ENCODE results near the gene KCTD16. TPM values are rescaled to one million over a fixed set of nuclear protein-coding genes. Genes with fewer than 3 reads are reported as not detected.
A peak's percentile ranks its signal among the peaks of the same experiment; 100 is the strongest.

Gene KCTD16
- total RNA-seq, 1 donor from 2014 or later: 5.6 TPM

DNA sequence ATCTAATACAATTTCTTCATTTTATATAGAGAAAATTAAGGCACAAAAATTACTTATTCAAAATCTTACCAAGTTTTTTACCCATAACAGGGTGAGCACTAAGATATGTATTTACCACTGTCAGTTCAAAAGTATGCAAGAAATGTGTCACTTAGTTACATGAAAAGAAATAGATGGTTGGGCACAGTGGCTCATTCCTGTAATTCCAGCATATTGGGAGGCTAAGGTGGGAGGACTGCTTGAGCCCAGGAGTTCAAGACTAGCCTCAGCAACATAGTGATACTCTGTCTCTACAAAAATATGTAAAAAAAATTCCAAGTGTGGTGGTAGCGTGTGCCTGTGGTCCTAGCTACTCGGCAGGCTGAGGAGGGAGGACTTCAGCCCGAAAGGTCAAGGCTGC is 19.6 kb upstream of the KCTD16 start:
- Histone ChIP-seq H3K4me3 (ENCODE audit: insufficient read depth, low read depth, low read length) (no peak overlapping the region), H3K9ac (ENCODE audit: low read length) (no peak overlapping the region), H2AFZ (ENCODE audit: low read depth, low read length) (no peak overlapping the region), H3K27ac (ENCODE audit: low read depth, low read length) (no peak overlapping the region), H3K4me1 (ENCODE audit: insufficient read depth, low read length) (no peaks in the 10 kb centered on the region), H3K27me3 (ENCODE audit: insufficient read depth, low read length) (no peaks in the 10 kb centered on the region), H4K20me1 (ENCODE audit: insufficient read depth, low read length) (no peaks in the 10 kb centered on the region), H3K4me2 (ENCODE audit: low read length) (no peak overlapping the region), H3K36me3 (ENCODE audit: insufficient read depth, low read length) (no peaks in the 10 kb centered on the region), H3K79me2 (ENCODE audit: insufficient read depth, low read length) (no peaks in the 10 kb centered on the region), H3K9me3 (ENCODE audit: insufficient read depth, low read depth, low read length) (no peaks in the 10 kb centered on the region)
- Mint-ChIP-seq H3K9me3 (ENCODE audit: unreplicated experiment) (no peaks in the 10 kb centered on the region), H3K27ac (ENCODE audit: unreplicated experiment) (peak overlapping the region; percentile 36), H3K4me3 (ENCODE audit: unreplicated experiment) (no peak overlapping the region), H3K36me3 (ENCODE audit: low read depth, unreplicated experiment) (peaks cover 1% of the 10 kb centered on the region), H3K27me3 (ENCODE audit: low read depth, unreplicated experiment) (no peaks in the 10 kb centered on the region), H3K4me1 (ENCODE audit: low read depth, unreplicated experiment) (no peaks in the 10 kb centered on the region)
- FAIRE-seq (no peak), DNase-seq (ENCODE audit: low read depth) (peak; percentile 29)
- TF ChIP-seq CTCF (IDR thresholded peaks at IDR 0.05; ENCODE audit: insufficient read depth, low read depth, low read length) (no peak), EZH2 (IDR thresholded peaks at IDR 0.05; ENCODE audit: insufficient read depth, low read length) (no peak)

DNA sequence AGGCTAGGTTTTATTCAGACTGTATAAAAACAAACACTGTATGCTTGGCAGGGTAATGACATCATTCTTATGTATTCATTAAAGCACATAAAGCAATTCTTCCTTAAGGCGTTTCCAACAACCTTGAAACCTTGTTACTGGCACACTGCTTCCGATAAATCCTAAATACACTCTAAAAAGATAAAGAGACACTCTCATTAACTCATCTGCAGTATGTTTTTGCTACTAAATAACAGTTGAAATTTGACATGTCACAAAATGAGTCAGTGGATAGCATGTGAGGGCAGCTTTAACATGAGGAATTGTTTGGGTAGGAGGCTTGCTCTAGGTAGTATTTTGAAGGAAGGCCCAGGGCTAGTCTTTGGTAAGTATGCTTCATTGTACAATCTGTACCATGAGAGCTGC is 13.9 kb upstream of the KCTD16 start:
- H3K4me3 Mint-ChIP-seq (ENCODE audit: unreplicated experiment): no peak overlapping the region
- H3K27ac Mint-ChIP-seq (ENCODE audit: unreplicated experiment): no peak overlapping the region
- FAIRE-seq (peak; percentile 13), DNase-seq (ENCODE audit: low read depth) (no peak)
- H3K4me1 Mint-ChIP-seq (ENCODE audit: low read depth, unreplicated experiment): peaks cover 3% of the 10 kb centered on the region
- H3K27ac ChIP-seq (ENCODE audit: low read depth, low read length): peak overlapping the region; percentile 11
- H3K4me1 ChIP-seq (ENCODE audit: insufficient read depth, low read length): no peaks in the 10 kb centered on the region
- H3K4me2 ChIP-seq (ENCODE audit: low read length): no peak overlapping the region
- H2AFZ ChIP-seq (ENCODE audit: low read depth, low read length): no peak overlapping the region
- peaks cover 10% of the 10 kb centered on the region for H3K36me3 Mint-ChIP-seq (ENCODE audit: low read depth, unreplicated experiment)
- no peak overlapping the region for H3K4me3 ChIP-seq (ENCODE audit: insufficient read depth, low read depth, low read length)
- TF ChIP-seq CTCF (IDR thresholded peaks at IDR 0.05; ENCODE audit: insufficient read depth, low read depth, low read length): no peak
- no peak for TF ChIP-seq EZH2 (IDR thresholded peaks at IDR 0.05; ENCODE audit: insufficient read depth, low read length)
- no peaks in the 10 kb centered on the region for H4K20me1 ChIP-seq (ENCODE audit: insufficient read depth, low read length)
- no peak overlapping the region for H3K9ac ChIP-seq (ENCODE audit: low read length)
- no peaks in the 10 kb centered on the region for H3K27me3 ChIP-seq (ENCODE audit: insufficient read depth, low read length)
- H3K9me3 ChIP-seq (ENCODE audit: insufficient read depth, low read depth, low read length): no peaks in the 10 kb centered on the region
- H3K9me3 Mint-ChIP-seq (ENCODE audit: unreplicated experiment): no peaks in the 10 kb centered on the region
- peaks cover 26% of the 10 kb centered on the region for H3K36me3 ChIP-seq (ENCODE audit: insufficient read depth, low read length)
- no peaks in the 10 kb centered on the region for H3K79me2 ChIP-seq (ENCODE audit: insufficient read depth, low read length)
- no peaks in the 10 kb centered on the region for H3K27me3 Mint-ChIP-seq (ENCODE audit: low read depth, unreplicated experiment)

GRCh38 chr5:144162686-144163085 is 8.0 kb upstream of the KCTD16 start:
- Histone ChIP-seq H2AFZ (ENCODE audit: low read depth, low read length) (no peak overlapping the region), H3K27ac (ENCODE audit: low read depth, low read length) (no peak overlapping the region), H3K36me3 (ENCODE audit: insufficient read depth, low read length) (peaks cover 58% of the 10 kb centered on the region), H4K20me1 (ENCODE audit: insufficient read depth, low read length) (peaks cover 24% of the 10 kb centered on the region), H3K4me3 (ENCODE audit: insufficient read depth, low read depth, low read length) (no peak overlapping the region), H3K79me2 (ENCODE audit: insufficient read depth, low read length) (peaks cover 23% of the 10 kb centered on the region), H3K4me2 (ENCODE audit: low read length) (no peak overlapping the region), H3K4me1 (ENCODE audit: insufficient read depth, low read length) (no peaks in the 10 kb centered on the region), H3K9me3 (ENCODE audit: insufficient read depth, low read depth, low read length) (no peaks in the 10 kb centered on the region), H3K27me3 (ENCODE audit: insufficient read depth, low read length) (no peaks in the 10 kb centered on the region), H3K9ac (ENCODE audit: low read length) (no peak overlapping the region)
- H3K4me1 Mint-ChIP-seq (ENCODE audit: low read depth, unreplicated experiment): peaks cover 11% of the 10 kb centered on the region
- DNase-seq (ENCODE audit: low read depth) (no peak), FAIRE-seq (no peak)
- H3K4me3 Mint-ChIP-seq (ENCODE audit: unreplicated experiment): no peak overlapping the region
- H3K36me3 Mint-ChIP-seq (ENCODE audit: low read depth, unreplicated experiment): peaks cover 16% of the 10 kb centered on the region
- H3K27me3 Mint-ChIP-seq (ENCODE audit: low read depth, unreplicated experiment): no peaks in the 10 kb centered on the region
- H3K9me3 Mint-ChIP-seq (ENCODE audit: unreplicated experiment): no peaks in the 10 kb centered on the region
- no peak overlapping the region for H3K27ac Mint-ChIP-seq (ENCODE audit: unreplicated experiment)
- no peak for TF ChIP-seq CTCF (IDR thresholded peaks at IDR 0.05; ENCODE audit: insufficient read depth, low read depth, low read length)
- TF ChIP-seq EZH2 (IDR thresholded peaks at IDR 0.05; ENCODE audit: insufficient read depth, low read length): no peak
